SW480 (cell line): ENCODE data around the gene SPTBN1.
A peak's percentile ranks its signal among the peaks of the same experiment; 100 is the strongest.

Experiments used
- DNase-seq: peaks from one replicate; pipeline ENCODE4 v3.0.0-alpha.2; 2016; ENCODE audit warnings: low spot score

SPTBN1 gene

GRCh38 chr2:54434711-54435110 is 21.4 kb upstream of the SPTBN1 start:
- DNase-seq, result no peak

DNA sequence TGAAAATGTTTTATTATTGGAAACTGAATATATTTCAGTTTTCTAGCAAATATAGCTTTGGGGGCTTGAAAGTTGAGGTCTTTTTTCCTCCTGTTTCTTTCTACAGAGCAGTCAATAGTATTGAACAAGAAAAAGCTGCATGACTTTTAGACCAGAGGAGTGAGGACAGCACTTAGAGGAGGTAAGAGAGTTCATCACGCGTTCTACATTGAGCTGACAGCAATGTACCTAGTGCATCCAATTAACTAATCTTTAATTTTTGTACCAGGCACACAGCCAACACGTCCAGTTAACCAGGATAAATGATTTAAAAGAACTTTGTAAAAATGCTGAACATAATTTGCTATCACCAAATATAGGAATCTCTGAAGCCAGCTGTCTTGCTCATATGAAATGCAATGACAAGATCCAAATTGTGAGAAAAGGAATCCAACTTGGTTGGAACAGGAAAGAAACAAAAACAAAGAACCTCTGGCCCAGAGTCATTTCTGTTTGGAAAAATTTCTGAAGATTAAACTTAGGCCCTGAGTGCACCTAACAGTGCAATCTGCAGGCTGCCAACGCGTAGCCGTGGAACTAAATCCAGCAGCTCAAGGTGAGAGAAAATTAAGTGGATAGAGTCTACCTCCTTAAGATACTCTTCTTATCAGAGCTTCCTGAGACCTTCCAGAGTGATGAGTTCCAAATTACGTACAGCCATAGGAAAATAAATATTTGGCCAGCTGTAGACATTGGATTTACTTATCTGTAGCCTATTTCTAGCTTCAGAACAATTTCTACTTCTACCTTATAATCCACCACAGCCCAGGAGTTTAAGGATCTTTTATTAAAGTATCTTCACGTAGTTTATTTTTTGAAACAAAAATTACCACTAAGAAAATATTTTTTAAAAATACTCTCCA is 20.6 kb upstream of the SPTBN1 start:
- DNase-seq, result no peak

DNA sequence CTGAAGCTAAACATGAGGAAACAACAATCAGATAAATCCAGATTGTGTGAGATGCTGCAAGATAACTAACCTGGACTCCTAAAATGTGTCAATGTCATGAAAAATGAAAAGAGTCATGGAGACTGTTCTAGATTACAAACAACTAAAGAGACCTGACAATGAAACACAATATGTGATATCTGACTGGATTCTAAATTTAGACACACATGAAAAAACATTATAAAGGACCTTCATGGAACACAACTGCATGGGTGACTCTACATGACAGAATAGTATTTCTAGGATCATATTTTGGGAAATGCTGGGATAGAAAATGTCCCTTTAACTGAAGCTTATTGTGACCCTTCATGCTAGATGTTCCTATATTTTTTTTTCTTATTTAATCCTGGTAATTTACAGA is 18.5 kb upstream of the SPTBN1 start:
- no peak for DNase-seq

DNA sequence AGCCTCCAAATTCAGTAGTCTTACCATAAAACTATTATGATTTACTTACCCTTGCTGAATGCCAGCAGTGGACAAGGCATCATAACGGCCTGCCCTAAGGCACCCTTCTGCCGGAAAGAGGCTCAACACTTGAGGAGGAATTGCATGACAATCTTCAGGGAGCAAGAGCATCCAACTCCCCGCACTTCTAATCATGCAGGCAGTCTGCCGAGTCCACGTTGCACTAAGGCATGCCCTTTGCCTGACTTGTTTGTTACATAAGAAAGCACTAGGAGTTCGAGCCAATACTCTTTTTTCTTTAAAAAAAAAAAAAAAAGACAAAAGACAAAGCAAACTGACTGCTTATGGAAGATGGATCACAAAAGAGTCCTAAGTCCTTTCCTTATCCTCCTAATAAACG is 17.9 kb upstream of the SPTBN1 start:
- DNase-seq, result no peak

- DNase-seq, result no peak
Measured at GRCh38 chr2:54439582-54439981, 16.5 kb upstream of the SPTBN1 start.

GRCh38 chr2:54440050-54440449 is 16.1 kb upstream of the SPTBN1 start:
- no peak for DNase-seq

DNA sequence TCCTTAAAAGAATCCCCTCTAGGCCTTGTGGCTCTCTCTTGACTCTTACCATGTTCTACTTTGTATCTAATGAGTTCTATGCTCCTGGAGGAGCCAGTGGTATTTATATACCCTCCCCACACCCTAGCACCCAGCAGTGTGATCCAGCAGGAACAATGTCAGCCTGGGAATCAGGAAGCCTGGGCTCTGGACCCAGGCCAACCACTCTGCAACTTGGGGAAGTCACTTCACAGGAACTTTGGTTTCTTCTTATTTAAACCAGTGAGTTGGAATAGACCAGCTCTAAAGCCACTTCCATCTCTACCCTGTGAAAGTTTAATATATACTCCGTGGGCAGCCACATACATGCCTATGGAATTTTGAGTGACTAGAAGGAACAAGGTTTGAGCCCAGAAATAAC is 11.6 kb upstream of the SPTBN1 start:
- no peak for DNase-seq

GRCh38 chr2:54446122-54446521 is 10.0 kb upstream of the SPTBN1 start:
- peak; percentile 22 for DNase-seq

GRCh38 chr2:54446625-54447024 is 9.5 kb upstream of the SPTBN1 start:
- no peak for DNase-seq

DNA sequence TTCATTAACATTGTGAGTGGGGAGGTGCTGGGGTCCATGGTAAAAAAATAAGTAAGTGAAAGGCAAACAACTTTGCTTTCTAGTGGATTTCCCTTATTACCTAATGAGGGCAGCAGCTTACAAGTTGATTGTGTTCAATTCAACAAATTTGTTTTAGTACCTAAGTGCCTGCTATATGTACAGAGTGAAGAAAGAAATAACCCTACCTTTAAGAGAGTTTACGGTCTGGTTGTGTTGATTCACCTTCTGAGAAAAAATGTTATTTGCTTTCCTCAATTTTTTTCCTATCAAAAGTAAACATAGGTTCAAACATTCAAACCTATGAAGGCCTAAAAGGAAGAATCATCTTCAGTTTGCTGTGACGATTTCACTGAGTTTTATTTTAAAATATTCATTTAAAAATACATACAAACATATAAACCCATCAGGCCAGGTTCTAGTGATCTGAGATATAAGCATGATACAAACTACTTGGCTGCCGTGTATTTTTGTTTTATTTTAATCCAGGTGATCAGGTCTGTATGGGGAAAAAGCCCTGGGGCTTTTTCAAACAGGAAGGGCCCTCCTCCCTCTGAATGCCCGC is 1.5 kb upstream of the SPTBN1 start:
- no peak for DNase-seq

- no peak for DNase-seq
Measured at GRCh38 chr2:54455131-54455562, 980 bp upstream of the SPTBN1 start.

GRCh38 chr2:54456362-54456611 is 160 bp downstream of the SPTBN1 start:
- DNase-seq, result no peak

GRCh38 chr2:54456612-54457322 is 640 bp downstream of the SPTBN1 start:
- DNase-seq, result peak; percentile 51

DNA sequence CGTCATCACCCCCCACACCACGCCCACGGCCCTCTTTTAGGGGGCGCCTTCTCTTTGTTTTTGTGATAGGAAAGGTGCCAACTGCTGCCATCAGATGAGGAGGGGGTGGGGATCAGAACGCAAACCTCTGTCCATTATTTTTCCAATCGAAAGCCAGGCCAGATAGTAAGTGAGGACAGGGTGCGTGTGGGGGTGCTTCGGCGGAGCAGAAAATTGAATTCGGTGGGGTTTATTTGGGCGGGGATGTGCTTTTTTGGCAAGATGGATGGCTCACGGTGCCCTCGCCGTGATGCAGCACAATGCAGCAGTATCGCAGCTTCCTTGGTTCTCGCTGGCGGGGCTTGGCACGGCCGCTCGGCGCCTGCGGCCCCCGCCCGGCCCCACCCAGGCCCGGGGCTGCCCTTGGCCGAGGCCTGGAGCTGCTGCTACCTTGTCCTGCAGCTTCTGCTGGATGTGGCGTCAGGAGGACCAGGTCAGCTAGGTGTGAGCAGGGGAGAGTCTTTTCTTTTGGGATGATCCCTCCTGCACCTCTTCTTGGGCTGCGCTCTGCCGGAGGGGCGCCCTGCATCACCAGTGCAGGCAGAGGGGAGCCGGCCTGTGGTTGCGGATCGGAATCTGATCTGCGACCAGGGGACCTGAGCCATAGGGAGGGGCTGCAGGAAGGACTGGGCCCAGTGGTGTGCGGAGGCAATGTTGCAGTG is 1.3 kb downstream of the SPTBN1 start:
- DNase-seq, result peak; percentile 71

GRCh38 chr2:54459037-54459441 is 2.9 kb downstream of the SPTBN1 start:
- no peak for DNase-seq

- no peak for DNase-seq
Measured at GRCh38 chr2:54461261-54461660, 5.1 kb downstream of the SPTBN1 start.

GRCh38 chr2:54464341-54464740 is 8.2 kb downstream of the SPTBN1 start:
- DNase-seq, result no peak

DNA sequence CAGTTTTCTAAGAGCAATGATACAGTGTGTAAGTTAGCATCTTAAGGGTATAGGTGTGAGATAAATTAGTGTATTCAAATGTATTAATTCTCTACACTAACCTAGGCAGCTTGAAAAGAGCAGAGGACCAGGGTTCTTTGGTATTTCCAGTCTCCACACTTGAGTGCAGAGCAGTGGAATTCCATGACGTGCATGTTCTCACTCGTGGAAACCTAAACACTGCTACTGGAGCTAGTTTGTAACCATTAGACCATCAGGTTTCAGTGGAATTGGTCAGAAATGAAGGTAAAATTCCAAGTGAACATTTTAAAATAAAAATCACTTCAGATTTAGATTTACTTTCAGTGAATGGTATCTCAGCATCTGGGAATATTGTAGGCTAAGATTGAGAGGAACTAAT is 9.0 kb downstream of the SPTBN1 start:
- DNase-seq, result no peak

GRCh38 chr2:54466870-54467269 is 10.7 kb downstream of the SPTBN1 start:
- no peak for DNase-seq

- DNase-seq, result no peak
Measured at GRCh38 chr2:54468673-54469072, 12.5 kb downstream of the SPTBN1 start.

DNA sequence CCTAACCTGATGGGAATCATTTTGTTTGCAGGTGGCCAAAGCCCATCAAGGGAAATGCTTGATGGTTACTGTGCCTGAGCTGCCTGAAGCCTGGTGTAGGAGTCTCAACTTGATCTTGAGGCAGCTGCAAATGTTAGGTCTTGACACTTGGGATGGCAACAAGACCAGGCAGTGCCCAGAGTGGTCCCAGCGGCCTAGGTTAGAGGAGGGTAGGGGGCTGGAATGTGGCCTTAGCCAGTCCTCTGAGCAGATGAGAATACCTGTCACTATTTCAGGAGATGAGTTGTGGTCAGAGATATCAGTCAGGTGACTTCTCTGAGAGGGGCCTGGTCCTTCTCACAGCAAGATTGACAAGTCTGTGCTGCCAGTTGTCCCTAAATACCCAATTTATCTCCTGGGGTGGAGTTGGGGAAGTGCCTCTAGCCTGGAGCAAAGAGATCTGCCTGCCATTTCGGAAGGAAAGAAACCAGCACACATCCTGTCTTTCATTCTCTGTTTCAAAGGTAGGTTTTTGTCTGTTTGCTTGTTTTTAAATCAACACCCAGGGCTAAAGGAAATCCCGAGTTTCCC is 13.4 kb downstream of the SPTBN1 start:
- DNase-seq, result no peak

- no peak for DNase-seq
Measured at GRCh38 chr2:54470266-54470938, 14.3 kb downstream of the SPTBN1 start.
